ENCODE measurements around the gene MLLT3.

DNA sequence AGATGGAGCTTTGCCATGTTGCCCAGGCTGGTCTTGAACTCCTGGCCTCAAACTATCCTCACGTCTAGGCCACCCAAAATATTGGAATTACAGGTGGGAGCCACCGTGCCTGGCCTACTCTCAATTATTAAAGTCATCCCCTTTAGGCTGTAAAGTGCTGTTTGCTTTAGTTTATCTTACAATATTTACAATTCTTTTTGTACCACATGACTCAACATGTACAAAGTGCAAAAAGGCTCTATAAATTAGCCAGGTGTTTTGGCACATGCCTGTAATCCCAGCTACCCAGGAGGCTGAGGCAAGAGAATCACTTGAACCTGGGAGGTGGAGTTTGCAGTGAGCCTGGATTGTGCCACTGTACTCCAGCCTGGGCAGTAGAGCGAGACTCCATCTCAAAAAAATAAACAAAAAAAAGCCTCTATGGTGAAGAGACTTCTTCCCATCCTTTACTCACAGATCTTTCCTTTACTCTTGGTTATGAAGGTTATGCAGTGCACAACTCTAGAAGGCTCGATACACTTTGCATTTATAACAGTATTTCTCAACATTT lies 28.5 kb upstream of the MLLT3 start:
- TF ChIP-seq, protein P1, sequence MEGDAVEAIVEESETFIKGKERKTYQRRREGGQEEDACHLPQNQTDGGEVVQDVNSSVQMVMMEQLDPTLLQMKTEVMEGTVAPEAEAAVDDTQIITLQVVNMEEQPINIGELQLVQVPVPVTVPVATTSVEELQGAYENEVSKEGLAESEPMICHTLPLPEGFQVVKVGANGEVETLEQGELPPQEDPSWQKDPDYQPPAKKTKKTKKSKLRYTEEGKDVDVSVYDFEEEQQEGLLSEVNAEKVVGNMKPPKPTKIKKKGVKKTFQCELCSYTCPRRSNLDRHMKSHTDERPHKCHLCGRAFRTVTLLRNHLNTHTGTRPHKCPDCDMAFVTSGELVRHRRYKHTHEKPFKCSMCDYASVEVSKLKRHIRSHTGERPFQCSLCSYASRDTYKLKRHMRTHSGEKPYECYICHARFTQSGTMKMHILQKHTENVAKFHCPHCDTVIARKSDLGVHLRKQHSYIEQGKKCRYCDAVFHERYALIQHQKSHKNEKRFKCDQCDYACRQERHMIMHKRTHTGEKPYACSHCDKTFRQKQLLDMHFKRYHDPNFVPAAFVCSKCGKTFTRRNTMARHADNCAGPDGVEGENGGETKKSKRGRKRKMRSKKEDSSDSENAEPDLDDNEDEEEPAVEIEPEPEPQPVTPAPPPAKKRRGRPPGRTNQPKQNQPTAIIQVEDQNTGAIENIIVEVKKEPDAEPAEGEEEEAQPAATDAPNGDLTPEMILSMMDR (conservative IDR thresholded peaks at IDR 0.05) = no peak
- no peak for TF ChIP-seq EZH2 (IDR thresholded peaks at IDR 0.05; ENCODE audit: low read depth)
